ENCODE data around the gene HEY2.

Gene HEY2

DNA sequence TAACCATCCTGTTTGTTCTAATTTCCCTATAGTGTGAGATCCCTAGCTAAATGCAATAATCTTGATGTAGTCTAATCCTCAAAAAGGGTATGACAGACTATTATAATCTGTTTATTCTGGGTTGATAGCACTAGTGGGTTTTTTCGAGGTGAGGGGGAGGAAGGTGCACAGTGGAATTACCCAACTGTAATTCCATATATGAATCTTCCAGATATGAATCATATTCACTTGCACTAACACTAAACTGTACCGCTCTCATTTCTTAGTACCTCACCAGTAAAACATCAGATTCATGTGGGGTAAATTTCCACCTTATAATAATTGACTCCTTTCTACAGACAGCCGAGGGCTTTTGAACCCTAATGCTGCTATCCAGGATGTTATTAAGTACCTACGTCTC lies 57.9 kb downstream of the HEY2 start:
- no peak for DNase-seq (ENCODE audit: low read depth)
- H3K4me3 ChIP-seq (ENCODE audit: low read length) = no peak overlapping the region
- TF ChIP-seq CTCF (conservative IDR thresholded peaks at IDR 0.05; ENCODE audit: low read length) = no peak

DNA sequence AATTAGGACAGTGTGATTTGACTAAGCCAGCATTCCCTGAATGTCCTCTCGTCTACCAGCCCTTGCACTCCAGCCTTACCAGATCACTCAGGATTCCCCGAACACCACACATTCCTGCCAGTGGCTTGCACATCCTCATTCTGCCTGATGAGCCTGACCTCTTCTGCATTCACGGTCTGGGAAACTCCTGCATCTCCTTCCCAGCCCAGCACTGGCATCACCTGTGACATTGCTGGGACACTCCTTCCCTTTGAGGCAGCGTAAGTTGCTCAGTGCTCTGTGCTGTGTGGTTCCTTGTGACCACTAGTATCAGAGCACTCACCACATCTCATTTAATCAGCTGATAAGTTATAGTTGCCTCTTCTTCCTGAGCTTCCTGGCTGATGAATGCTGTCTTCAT lies 58.6 kb downstream of the HEY2 start:
- TF ChIP-seq CTCF (conservative IDR thresholded peaks at IDR 0.05; ENCODE audit: low read length) = no peak
- DNase-seq (ENCODE audit: low read depth) = no peak
- H3K4me3 ChIP-seq (ENCODE audit: low read length) = no peak overlapping the region

DNA sequence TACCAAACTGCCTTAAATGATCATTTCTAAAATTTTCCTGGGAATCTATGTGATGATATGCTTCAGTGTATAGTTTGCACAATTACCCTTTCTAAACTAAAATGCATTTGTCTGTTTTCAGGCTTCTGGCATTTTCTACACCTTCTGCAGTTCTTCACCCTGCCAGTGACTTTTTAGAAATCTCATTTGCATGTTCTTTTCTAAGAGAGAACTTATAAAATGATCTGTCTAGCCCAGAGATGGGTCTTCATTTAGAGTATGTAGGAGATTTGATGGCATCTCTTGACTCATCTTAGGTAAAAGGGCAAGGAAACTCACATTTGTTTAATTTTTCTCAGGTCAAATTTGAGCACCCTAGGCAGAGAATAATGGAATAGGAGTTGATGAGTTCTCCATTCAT lies 59.2 kb downstream of the HEY2 start:
- no peak overlapping the region for H3K4me3 ChIP-seq (ENCODE audit: low read length)
- TF ChIP-seq CTCF (conservative IDR thresholded peaks at IDR 0.05; ENCODE audit: low read length) = no peak
- no peak for DNase-seq (ENCODE audit: low read depth)

- TF ChIP-seq CTCF (conservative IDR thresholded peaks at IDR 0.05; ENCODE audit: low read length) = no peak
- DNase-seq (ENCODE audit: low read depth) = no peak
- no peak overlapping the region for H3K4me3 ChIP-seq (ENCODE audit: low read length)
Measured at GRCh38 chr6:125809570-125810170, 60.2 kb downstream of the HEY2 start.

DNA sequence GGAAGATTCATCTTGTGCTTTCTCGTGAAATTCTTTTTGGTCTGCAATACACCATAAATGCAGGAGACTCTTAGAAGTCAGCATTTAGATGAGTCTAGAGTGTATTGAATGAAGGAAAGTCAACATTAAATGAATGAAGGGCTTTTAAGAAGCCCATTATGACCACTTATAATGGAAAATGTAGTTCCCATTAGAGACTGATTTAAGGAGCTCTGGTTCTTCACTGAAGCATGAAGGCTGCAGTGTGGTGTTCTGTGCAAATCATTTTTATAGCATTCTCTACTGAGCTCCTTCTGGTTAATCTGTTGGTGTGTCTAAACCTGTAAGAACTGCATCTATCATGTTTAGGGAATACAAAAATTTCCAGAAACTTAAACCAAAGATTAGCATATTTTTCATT lies 61.0 kb downstream of the HEY2 start:
- no peak for TF ChIP-seq CTCF (conservative IDR thresholded peaks at IDR 0.05; ENCODE audit: low read length)
- H3K4me3 ChIP-seq (ENCODE audit: low read length) = no peak overlapping the region
- DNase-seq (ENCODE audit: low read depth) = no peak
